ENCODE results near the gene CHCHD10.
"Not testable (repeated sequence)": the region's sequence is repeated elsewhere in the genome, so short reads cannot be mapped to it uniquely, and the experiment has no call there.

CHCHD10 gene

DNA sequence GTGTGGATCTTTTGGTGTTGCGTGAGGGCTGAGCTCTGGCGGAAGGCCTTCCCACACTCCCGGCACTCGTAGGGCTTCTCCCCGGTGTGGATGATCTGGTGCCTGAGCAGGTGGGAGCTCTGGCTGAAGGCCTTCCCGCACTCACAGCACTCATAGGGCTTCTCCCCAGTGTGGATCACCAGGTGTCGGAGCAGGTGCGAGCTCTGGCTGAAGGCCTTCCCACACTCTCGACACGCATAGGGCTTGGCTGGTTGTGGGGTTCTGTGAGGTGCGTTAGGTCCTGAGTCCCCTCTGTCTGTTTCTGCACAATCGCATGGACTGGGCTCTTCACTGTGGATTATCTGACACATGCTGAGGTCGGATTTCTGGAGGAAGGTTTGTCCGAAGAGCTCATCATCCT lies 23.3 kb downstream of the CHCHD10 start:
- no peak for DNase-seq

DNA sequence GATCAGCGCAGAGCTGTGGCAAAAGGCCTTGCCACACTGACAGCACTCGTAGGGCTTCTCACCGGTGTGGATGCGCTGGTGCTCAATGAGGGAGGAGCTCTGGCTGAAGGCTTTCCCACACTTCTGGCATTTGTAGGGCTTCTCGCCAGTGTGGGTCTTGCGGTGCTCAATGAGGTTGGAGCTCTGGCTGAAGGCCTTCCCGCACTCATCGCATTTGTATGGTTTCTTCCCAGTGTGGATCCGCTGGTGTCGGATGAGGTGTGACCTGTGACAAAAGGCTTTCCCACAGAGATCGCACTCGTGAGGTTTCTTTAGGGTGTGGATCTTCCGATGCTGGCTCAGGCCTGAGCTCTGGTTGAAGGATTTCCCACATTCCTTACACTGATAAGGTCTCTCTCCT lies 23.8 kb downstream of the CHCHD10 start:
- no peak for DNase-seq

GRCh38 chr22:23743303-23743705 lies 24.5 kb downstream of the CHCHD10 start:
- DNase-seq = no peak

DNA sequence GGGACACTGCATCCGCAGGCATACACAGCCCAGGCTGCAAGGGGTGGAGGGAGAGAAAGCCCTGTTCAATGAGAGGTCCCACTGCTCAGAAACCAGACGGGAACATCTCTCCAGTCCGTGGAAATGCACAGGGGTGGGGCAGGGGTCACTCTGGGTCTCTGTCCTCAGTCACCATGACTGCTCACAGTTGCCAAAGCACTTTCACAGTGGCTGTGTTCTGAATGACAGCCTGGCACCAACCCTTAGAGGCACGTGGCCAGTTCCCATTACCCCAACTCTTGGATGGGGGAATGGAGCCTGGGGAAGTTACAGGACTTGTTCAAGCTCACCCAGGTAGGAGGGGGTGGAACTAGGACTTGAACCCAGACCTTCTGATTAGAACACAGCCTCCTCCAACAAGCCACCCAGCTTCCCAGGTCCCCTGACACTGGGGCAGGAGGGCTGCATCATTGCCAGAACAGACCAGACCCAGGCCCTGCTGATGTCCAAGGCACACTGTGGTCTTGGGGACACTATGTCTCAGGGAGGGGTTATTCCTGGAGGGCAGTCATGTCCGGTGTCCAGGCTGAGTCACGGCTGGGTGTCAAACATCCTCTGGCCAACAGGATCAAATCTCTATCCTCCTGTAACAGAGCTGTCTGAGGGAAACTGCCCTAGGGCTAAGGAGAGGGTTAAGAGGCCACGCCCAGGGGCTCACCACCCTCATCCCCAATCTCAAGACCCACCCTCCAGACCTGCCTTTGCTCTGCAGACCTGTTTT lies 25.1 kb downstream of the CHCHD10 start:
- DNase-seq = no peak

- DNase-seq = no peak
Measured at GRCh38 chr22:23737696-23738095, 30.1 kb downstream of the CHCHD10 start.

GRCh38 chr22:23728108-23728507 lies 39.7 kb downstream of the CHCHD10 start:
- not testable (repeated sequence) for DNase-seq

DNA sequence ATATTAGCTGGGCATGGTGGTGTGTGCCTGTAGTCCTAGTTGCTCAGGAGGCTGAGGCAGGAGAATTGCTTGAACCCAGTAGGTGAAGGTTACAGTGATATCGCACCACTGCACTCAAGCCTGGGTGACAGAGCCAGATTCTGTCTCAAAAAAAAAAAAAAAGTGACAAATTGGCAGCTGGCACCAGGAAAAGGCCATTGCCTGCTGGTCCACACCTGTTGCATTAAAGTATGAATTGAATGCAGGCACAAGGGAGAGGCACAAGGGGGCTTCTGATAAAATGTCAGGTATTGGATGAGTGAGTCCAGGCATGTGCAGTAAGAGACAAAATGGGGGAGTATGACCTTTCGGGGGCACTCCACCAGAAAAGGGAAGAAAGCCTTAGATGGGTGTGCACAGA lies 45.0 kb downstream of the CHCHD10 start:
- no peak for DNase-seq

- no peak for DNase-seq
Measured at GRCh38 chr22:23722160-23722559, 45.6 kb downstream of the CHCHD10 start.

- no peak for DNase-seq
Measured at GRCh38 chr22:23720855-23721254, 46.9 kb downstream of the CHCHD10 start.

GRCh38 chr22:23718371-23719165 lies 49.2 kb downstream of the CHCHD10 start:
- no peak for DNase-seq

- peak; percentile 56 for DNase-seq
Measured at GRCh38 chr22:23716811-23717801, 50.7 kb downstream of the CHCHD10 start.

All from NCI-H524 treated with DMSO at 0.1 percent for 48 hours (cell line).